Uterus (tissue), 4 donors: ENCODE measurements around the gene ELMO1. TPM values are rescaled to one million over a fixed set of nuclear protein-coding genes. Genes with fewer than 3 reads are reported as not detected.

Experiments
- DNase-seq, 2 donors: peaks; one replicate each; pipeline ENCODE4 v3.0.0-alpha.2; 2019 to 2020
- H3K27ac ChIP-seq, 2 donors: fragments of 200-600 bp; sonication (generic); 1 replicate in 1 of 2; 2 replicates in 1 of 2; pipeline ENCODE4 v1.5.1; 2016 to 2018
- H3K27me3 ChIP-seq, 2 donors: fragments of 200-600 bp; sonication (generic); one replicate each; pipeline ENCODE4 v1.5.1; 2018 to 2019; ENCODE audit warnings: control low read depth in 1 of 2
- H3K36me3 ChIP-seq, 2 donors: fragments of 200-600 bp; sonication (generic); one replicate each; pipeline ENCODE4 v1.5.1; 2019; ENCODE audit warnings: control low read depth in 1 of 2
- H3K4me1 ChIP-seq, 2 donors: fragments of 200-600 bp; sonication (generic); one replicate each; pipeline ENCODE4 v1.5.1; 2018 to 2019; ENCODE audit warnings: control low read depth in 1 of 2
- H3K4me3 ChIP-seq, 2 donors: fragments of 200-600 bp; sonication (generic); 1 replicate in 1 of 2; 2 replicates in 1 of 2; pipeline ENCODE4 v1.5.1; 2018 to 2019; ENCODE audit warnings: mild to moderate bottlenecking in 1 of 2
- H3K9me3 ChIP-seq, 2 donors: fragments of 200-600 bp; sonication (generic); one replicate each; pipeline ENCODE4 v1.5.1; 2019; ENCODE audit warnings: control low read depth in 1 of 2
- POLR2A ChIP-seq, 2 donors: fragments of 450-650 bp; IDR thresholded peaks; one replicate each; pipeline ENCODE4 v1.6.1; 2016; ENCODE audit warnings: antibody characterized with exemption in 2 of 2, mild to moderate bottlenecking in 1 of 2, moderate library complexity in 1 of 2
- intact Hi-C: fragments of 100-400 bp; cut with DNase I; formaldehyde crosslinking; loops from one replicate; pipeline ENCODE4 v1.15.1; 2023; ENCODE audit warnings: low total_unique reads
- total RNA-seq, 4 donors: library from RNA; depleted of rRNA in 3 of 4; stranded (reverse); fragments of >200 nt in 3 of 4; gene quantifications; one replicate each; pipeline versions ENCODE4 v1.1.0 to v1.2.4, GENCODE V29; 2014 to 2023
- TF ChIP-seq, protein P1 (sequence below), 4 experiments: fragments of 200-600 bp in 2 of 4; fragments of 450-650 bp in 2 of 4; sonication (generic) in 2 of 4; IDR thresholded peaks; one replicate each; pipeline ENCODE4 v1.5.1; 2016 to 2019; ENCODE audit warnings: antibody characterized with exemption in 4 of 4, mild to moderate bottlenecking in 2 of 4, moderate library complexity in 1 of 4
- donor health status: DM: yes; HTN: yes; CAD: no.

The ELMO1 gene
- total RNA-seq, 4 donors from 2014 or later = 37.9 to 64.7 (median 55.5) TPM

DNA sequence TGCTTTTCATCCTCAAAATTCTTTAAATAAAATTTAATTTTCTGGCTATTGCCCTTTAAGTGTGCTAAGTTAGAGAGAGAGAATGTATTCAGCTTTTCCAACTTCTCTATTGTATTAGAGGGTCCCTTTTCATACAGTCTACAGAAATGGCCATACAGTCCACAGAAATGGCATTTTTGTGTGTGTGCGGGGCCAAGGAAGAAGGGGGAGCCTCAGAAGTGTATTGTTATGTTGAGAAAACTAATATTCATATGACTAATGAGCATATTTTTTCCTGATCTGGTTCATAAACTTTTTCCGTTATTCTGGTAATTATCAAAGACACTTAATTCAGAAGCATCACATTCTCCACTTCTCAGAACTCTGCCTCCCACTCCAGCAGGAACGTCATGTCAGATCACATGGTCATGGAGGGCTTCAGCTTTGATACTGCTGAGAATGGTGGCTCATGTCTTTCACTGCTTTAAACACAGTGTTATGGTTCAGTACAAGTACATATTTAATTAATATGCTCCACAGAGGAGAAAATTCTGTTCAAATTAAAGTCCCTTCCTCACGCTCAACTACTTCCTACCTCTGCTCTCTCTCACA, 37.1 kb downstream of the ELMO1 start:
- no peaks in the 10 kb centered on the region for H3K36me3 ChIP-seq
- no peak overlapping the region for H3K27ac ChIP-seq
- TF ChIP-seq, protein P1, sequence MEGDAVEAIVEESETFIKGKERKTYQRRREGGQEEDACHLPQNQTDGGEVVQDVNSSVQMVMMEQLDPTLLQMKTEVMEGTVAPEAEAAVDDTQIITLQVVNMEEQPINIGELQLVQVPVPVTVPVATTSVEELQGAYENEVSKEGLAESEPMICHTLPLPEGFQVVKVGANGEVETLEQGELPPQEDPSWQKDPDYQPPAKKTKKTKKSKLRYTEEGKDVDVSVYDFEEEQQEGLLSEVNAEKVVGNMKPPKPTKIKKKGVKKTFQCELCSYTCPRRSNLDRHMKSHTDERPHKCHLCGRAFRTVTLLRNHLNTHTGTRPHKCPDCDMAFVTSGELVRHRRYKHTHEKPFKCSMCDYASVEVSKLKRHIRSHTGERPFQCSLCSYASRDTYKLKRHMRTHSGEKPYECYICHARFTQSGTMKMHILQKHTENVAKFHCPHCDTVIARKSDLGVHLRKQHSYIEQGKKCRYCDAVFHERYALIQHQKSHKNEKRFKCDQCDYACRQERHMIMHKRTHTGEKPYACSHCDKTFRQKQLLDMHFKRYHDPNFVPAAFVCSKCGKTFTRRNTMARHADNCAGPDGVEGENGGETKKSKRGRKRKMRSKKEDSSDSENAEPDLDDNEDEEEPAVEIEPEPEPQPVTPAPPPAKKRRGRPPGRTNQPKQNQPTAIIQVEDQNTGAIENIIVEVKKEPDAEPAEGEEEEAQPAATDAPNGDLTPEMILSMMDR (IDR thresholded peaks at IDR 0.05) = no peak
- no peak for TF ChIP-seq POLR2A (IDR thresholded peaks at IDR 0.05)
- no peak for DNase-seq
- no peaks in the 10 kb centered on the region for H3K27me3 ChIP-seq
- H3K4me3 ChIP-seq = no peak overlapping the region
- no peaks in the 10 kb centered on the region for H3K4me1 ChIP-seq
- H3K9me3 ChIP-seq = no peaks in the 10 kb centered on the region
- intact Hi-C loops = no loop called here

DNA sequence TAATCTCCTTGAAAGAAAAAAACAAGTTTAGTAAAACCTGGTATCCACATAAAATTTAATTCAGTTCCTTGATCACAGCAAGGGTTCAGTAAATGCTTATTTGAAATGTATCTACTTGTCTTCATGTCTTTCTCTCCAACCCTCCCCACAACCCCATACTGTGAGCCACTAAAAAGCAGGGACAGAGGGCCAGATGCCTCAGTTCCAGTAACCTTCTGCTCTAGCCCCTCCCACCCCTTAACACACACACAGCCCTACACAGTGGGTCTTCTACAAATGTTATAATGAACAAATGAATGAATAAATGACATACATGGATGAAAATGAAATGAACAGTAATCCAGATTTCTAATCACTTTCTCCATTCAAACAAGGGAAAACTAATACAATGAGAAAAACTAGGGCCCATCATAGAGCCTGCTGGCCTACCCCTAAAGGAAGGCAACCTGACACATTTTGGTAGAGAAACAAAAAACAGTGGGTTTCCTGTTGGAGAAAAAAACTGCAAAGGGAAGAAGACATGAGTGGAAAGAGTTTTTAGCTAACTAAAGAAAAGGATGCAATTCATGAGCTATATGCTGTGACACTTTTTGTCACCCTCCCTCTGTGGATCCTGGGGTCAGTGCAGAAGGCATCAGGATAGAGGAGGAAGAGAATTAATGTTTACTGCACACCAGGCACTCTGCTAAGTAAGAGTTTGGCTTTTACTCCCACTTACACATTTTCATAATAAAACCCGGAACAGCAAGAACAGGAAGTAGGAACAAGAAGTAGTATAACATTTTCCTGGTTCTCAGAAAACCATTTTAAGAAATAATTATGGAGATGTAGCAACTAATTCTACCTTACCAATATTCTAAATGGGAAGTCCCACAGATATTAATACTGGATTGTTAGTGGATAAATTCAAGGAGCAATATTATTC, 38.1 kb downstream of the ELMO1 start:
- Histone ChIP-seq H3K4me1 (no peaks in the 10 kb centered on the region), H3K27me3 (no peaks in the 10 kb centered on the region), H3K9me3 (no peaks in the 10 kb centered on the region), H3K4me3 (no peak overlapping the region), H3K27ac (no peak overlapping the region), H3K36me3 (no peaks in the 10 kb centered on the region)
- intact Hi-C loops = no loop called here
- DNase-seq = no peak
- no peak for TF ChIP-seq POLR2A (IDR thresholded peaks at IDR 0.05)
- TF ChIP-seq, protein P1 (IDR thresholded peaks at IDR 0.05) = no peak

DNA sequence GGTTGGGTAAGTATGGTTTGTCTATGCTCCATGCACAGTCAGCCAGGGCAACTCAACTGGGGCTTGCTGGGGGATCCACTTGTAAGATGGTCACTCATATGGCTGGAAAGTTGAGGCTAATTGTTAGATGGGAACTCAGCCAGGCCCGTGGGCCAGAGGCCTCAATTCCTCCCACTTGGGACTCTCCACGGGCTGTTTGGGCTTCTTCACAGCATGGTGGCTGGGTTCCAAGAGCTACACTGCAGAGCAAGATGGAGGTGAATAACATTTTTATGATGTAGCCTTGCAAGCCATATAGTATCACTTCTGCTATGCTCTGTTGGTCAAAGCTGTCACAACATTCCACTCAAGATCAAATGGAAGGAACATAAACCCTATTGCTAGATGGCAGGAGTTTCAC, 39.2 kb downstream of the ELMO1 start:
- intact Hi-C loops = no loop called here
- Histone ChIP-seq H3K36me3 (no peaks in the 10 kb centered on the region), H3K27me3 (no peaks in the 10 kb centered on the region), H3K27ac (peak overlapping the region in 1 of 2 donors; percentile 41), H3K4me1 (no peaks in the 10 kb centered on the region), H3K4me3 (no peak overlapping the region), H3K9me3 (no peaks in the 10 kb centered on the region)
- TF ChIP-seq POLR2A (IDR thresholded peaks at IDR 0.05) = no peak
- TF ChIP-seq, protein P1 (IDR thresholded peaks at IDR 0.05) = no peak
- DNase-seq = no peak

DNA sequence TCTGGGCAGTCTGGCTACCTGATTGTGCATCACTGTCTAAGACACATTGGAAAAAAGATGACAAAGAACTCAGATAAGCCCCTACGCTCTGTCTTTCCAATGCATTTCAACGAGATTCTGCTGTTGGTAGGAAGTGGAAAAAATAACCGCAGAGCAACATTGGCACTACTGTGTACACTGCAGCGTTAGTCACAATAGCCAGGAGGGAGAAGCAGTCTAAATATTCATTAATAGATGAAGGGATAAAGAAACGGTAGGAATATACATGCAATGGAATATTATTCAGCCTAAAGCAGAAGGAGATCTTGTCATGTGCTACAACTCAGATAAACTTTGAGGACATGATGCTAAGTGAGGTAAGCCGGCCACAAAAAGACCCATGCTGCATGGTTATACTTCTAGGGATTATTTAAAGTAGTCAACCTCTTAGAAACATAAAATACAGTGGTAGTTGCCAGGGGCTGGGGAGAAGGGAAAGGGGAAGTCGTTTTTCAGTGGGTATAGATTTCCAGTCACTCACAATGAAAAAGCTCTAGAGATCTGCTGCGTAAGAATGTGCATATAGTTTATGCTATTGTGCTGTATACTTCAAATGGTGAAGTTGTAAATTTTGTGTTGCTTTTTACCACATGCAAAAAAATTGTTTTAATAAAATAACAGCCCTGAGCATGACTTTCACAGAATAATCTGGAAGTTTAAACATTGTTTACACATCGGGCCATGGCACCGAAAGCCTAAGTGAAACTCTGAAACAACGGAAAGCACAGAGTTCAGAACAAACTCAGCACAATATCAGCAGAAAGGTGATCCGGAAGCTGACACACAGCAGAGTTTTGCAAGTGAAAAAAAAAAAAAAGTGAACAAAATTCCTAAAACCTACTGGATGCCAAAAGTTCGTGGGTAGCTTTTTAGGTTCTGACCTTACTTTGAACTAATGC, 40.1 kb downstream of the ELMO1 start:
- H3K27me3 ChIP-seq = no peaks in the 10 kb centered on the region
- H3K36me3 ChIP-seq = no peaks in the 10 kb centered on the region
- intact Hi-C loops = no loop called here
- no peak for TF ChIP-seq POLR2A (IDR thresholded peaks at IDR 0.05)
- TF ChIP-seq, protein P1 (IDR thresholded peaks at IDR 0.05) = no peak
- no peaks in the 10 kb centered on the region for H3K4me1 ChIP-seq
- no peaks in the 10 kb centered on the region for H3K9me3 ChIP-seq
- peak overlapping the region in 1 of 2 donors; percentile 41 for H3K27ac ChIP-seq
- DNase-seq = no peak
- no peak overlapping the region for H3K4me3 ChIP-seq
